SU-DHL-6 (cell line): Measurements from ENCODE around the gene SRGAP3.

Experiments used
- EZH2phosphoT487 ChIP-seq: fragments of 200-600 bp; sonication (generic), shearing (Covaris generic); conservative IDR thresholded peaks from 2 replicates; pipeline ENCODE4 v1.6.1; 2018; ENCODE audit warnings: mild to moderate bottlenecking, antibody characterized with exemption, low read length, moderate library complexity, mixed read lengths
- TF ChIP-seq, protein P1 (sequence below): fragments of 200-600 bp; sonication (generic); IDR thresholded peaks from one replicate; pipeline ENCODE4 v1.5.1; 2017; ENCODE audit warnings: antibody characterized with exemption, mild to moderate bottlenecking, low read length, moderate library complexity; ENCODE audit not compliant: insufficient read depth, poor library complexity, severe bottlenecking

DNA sequence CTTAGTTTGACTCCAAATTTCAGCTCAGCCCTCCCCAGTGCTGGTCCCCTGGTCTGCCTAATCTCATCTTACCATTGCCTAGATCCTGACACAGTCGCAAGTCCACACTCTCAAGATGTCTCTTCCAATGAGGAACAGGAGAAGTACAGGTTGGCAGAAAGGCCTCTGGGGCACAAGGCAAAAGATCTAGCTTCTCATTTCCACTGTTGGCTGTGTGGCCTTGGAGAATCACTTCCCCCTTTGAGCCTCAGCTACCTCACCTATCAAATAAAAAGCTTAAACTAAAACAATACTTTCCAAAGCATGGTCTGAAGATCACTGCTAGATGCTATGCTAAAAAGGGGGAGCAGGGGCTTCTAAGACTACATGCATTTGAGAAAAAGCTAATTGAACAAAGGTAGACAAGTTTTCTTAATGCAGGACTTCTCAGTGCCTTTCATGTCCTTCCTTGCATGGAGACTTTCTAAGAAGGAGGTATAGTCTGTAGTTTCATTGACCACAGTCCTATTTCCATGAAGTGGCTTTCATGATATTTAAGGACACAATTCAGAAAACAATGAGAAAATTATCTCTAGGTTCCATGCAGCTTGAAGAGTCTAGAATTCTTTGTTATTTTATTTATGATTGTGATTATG, 168.1 kb downstream of the SRGAP3 start:
- TF ChIP-seq, protein P1, sequence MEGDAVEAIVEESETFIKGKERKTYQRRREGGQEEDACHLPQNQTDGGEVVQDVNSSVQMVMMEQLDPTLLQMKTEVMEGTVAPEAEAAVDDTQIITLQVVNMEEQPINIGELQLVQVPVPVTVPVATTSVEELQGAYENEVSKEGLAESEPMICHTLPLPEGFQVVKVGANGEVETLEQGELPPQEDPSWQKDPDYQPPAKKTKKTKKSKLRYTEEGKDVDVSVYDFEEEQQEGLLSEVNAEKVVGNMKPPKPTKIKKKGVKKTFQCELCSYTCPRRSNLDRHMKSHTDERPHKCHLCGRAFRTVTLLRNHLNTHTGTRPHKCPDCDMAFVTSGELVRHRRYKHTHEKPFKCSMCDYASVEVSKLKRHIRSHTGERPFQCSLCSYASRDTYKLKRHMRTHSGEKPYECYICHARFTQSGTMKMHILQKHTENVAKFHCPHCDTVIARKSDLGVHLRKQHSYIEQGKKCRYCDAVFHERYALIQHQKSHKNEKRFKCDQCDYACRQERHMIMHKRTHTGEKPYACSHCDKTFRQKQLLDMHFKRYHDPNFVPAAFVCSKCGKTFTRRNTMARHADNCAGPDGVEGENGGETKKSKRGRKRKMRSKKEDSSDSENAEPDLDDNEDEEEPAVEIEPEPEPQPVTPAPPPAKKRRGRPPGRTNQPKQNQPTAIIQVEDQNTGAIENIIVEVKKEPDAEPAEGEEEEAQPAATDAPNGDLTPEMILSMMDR = no peak
- no peak for TF ChIP-seq EZH2phosphoT487
